EL (cell line): ENCODE data around the gene HOXB7.

Experiments
- DNase-seq: peaks from one replicate; pipeline ENCODE4 v3.0.0-alpha.2; 2016

The HOXB7 gene

DNA sequence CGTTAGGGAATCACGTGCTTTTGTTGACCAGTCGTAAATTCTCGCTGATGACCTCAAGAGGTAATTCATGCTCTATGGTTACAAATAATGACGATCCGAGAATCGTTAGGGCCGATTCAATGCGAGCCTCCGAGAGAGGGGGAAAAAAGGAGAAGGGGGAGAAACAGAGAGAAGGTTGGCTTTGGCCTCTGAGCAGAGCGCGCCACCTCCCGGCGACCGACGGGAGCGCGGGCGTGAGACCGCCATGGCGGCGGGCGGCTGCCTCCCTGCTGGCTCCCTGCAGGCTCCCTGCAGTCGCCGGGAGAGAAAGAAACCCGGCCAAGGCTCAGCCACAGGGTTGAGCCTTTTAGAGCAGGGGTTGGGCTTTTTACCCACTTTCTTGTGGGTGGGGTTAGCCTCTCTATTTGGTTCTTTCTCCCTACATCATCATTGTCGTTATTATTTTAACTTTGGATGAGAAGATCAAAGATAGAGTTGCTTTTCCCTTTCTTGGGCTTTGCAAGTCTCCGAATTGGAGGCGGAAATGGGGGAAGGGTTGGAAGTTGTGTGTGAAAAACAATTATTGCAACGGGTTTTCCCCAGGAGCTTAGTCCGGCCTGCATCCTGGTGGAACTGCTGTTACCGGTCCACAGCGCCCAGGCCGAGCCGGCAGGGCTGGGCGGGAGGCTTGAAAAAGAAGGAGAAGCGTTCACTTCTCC lies 16.8 kb downstream of the HOXB7 start:
- peak; percentile 74 for DNase-seq

GRCh38 chr17:48593126-48593829 lies 17.5 kb downstream of the HOXB7 start, which contains the start of gene HOXB5:
Gene HOXB5, minus strand, starts transcription at chr17:48593779. Its CDS starts 97 bp downstream, at chr17:48593682.
- DNase-seq, result no peak

DNA sequence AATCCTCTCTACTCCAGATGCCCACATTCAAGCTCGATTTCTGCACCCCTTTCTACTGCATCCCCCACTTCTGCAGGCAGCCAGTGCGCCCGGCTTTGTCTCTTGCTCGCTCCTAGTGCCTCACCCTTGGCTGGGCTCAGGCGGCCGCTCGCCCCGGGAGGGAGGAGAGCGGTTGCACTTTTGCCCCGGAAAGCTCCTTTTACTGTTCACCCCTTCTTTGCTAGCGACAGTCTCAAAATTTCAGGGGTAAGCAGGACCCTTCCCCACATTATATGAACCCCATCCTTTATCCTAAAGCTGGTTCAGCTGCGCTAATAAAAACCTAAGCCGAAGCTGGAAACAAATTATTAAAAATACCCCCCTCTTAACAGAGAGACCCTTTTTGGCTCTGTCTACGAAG lies 18.2 kb downstream of the HOXB7 start:
- no peak for DNase-seq

DNA sequence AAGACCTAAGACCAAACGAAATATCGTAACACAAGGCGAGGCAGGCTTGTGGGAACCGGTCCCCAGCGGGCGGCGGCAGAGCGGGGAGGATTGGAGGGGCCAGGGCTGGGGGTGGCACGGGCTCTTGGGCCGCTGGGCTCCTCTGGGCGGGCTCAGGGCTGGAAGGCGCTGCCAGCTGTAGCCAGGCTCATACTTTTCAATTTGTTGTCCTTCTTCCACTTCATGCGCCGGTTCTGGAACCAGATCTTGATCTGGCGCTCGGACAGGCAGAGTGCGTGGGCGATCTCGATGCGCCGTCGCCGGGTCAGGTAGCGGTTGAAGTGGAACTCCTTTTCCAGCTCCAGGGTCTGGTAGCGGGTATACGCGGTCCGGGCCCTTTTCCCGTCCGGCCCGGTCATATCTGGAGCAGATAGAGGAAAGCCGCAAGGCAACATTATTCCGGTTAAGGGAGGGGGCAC lies 18.7 kb downstream of the HOXB7 start:
- DNase-seq, result no peak

GRCh38 chr17:48591255-48592056 lies 19.4 kb downstream of the HOXB7 start:
- DNase-seq, result no peak

DNA sequence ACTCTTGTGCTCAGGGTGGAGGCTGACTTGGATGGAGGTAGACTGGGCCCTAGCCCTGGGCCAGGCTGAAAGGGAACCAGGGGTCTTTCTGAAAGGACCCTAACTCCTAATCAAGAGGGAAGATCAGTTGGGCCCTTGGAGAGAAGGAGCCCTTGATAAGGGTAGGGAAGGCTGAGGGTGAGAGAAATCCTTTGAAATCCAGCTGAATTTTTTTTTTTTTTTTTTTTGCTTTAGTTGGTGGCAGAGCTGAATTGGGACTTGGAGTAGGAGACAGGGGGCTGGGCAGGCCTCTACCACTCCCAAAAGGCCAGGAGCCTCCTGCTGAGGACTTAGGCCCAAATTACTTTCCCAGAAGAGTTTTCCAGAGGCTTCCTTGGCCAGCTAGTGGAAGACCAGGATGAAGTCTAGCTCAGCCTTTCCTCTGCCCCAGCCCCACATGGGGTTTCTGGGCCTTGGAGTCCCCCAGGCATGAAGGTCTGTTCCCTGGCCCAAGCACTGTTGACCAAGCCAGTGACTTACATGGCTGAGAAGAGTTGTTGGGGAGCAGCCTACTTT lies 20.1 kb downstream of the HOXB7 start:
- no peak for DNase-seq

DNA sequence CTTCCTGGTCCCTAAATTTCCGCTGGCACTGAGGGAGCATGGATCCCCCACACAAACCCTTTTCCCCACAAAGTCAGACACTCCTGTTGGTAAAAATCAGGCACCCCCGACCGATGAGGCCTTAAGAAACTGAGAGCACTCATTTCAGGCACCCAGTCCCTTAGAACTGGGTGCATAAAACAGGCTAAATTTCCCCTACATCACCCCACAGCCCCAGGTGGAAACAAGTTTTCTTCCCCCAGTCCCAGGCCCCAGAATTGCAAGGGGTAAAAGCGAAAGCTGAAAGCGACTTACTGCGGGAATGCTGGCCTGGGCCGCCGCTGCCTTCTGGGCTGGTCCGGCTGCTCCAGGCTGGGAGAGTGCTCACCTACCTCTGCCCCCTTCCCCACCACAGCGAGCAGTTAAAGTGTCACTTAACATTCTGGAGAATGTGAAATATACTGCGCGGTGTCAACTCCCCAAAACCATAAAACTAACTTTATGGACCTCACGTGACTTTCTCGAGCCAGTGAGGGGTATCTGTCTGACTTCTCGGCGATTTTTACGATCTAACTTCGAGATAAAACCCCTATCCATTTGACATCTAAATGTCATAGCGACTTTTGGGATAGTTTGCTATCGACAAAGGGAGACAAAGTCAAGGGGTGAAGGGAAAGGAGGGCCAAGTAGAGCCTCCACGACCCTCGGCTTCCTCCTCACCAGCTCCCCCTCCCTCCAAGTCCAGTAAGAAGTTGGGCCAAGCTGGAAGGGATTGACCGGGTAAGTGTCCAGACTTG lies 20.8 kb downstream of the HOXB7 start, which contains the start of gene HOXB3:
Gene HOXB3, minus strand, starts transcription at position 411 of the 776 bp plus-strand sequence. CDS start 37,767 bp downstream, outside the sequence.
- DNase-seq, result no peak

DNA sequence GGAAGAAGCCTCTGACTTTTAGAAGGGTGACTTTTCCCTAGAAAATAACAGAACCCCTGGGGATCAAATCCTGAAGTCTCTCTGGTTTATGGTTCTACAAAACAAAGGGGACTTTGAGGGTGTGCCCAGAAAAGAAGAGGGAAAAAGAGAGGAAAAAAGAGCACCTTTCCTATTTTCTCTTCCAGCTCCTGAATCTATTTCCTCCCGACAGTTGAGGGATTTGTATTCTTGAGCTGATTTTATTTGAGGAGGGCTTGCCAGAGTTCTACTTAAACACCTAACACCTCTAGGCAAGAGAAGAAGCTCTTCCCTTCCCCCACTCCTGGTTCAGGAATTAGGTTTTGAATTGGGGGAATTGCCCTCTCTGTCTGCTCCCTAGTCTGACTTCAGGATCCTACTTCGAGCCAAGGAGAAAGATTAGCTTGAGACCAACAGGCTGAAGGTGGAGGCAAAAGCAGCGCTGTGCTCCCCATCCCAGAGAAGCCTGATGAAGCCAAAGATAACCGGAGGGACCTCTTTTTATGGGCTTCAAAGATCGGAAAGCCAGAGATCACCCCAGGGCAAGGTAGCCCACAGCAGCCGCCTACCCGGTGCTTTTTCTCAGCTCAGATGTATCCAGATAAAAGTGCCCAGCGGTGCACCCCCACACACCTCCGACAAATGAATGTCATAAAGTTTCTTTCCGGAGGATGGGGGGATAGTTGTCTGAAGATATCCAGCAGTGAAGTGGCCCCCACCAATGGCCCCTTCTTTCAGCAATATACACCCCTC lies 21.6 kb downstream of the HOXB7 start:
- no peak for DNase-seq

GRCh38 chr17:48588528-48588927 lies 22.3 kb downstream of the HOXB7 start:
- DNase-seq, result no peak

GRCh38 chr17:48588074-48588415 lies 22.8 kb downstream of the HOXB7 start:
- DNase-seq, result no peak

DNA sequence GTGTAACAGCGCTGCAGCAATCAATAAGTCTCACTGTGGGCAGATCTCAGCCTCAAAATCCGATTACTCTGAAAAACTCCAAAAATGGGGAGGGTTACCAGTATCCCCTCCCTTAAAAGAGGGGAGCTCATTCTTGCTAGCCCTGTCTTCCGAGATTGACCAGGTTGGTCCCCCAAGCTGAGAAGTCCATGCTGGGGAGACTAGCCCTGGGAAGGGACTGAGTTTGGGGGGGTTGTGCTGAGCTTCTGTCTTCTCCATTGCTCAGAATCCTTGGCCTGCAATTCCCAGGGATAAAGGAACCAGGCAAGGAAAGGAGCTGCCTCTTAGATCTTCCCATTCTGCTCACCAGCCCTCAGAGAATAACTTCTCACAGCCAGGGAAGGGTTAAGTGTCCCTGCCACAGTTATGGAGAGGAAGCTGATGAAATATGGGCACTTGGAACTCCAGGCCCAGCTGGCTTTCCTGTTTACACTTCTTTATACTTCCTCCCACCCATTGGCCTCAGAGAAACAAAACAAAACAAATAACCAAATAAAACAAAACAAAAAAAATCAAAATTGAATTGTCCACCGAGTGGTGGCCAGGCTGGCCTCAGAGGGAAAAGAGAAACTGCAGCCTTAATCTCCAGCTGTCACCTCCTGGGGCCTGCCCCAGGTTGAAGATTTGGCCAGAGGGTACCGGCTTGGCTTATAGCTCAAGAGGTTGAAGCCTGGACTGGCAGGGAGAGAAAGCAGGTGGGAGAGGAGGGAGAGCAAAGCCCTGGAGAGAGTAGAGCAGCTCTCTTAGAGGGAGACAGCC lies 23.3 kb downstream of the HOXB7 start:
- DNase-seq, result no peak

DNA sequence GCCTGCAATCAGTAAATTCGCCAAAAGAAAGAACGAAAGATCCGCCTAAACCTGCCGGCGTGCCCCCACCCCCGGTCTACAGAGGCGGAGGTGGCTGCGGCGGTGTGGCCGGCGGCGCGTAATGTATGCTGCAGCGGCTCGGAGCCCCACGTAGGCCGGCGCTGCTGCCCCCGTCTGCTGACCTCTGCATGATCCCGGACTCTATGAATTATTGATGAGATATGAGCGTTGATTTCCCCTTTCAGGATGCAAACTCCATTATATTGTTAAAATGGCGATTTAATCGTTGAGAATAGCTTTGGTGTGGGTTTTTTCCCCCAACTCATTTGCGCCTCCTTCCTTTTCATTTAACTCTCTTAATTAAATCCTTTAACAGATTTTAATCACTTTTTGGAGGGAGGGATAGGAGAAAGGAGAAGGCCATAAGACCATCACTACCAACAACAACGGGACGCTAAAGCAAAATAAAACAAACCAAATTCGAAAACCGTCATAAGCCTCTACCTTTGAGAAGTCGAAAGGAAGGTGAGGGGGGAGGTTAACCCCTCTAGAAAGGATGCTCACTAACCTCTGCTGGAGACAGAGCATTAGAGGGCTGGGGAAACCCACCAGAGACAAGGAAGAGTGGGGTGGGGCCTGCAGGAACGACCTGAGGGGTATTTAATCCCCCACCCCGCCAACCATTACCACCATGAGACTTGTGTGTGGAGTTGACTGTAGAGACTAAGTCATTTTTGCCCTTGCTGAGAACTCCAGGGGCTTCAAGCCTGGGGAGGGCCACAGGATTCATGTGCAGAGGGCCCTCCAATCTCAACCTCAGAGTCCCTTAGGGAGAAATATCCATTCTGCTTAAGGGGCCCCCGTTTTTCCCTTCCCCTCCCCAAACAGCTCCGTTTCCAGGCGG lies 24.2 kb downstream of the HOXB7 start:
- DNase-seq, result no peak

- DNase-seq, result no peak
Observed at GRCh38 chr17:48584223-48584741, 26.5 kb downstream of the HOXB7 start.

- DNase-seq, result no peak
Observed at GRCh38 chr17:48583708-48584222, 27.1 kb downstream of the HOXB7 start.

GRCh38 chr17:48582750-48583069 lies 28.1 kb downstream of the HOXB7 start:
- no peak for DNase-seq

GRCh38 chr17:48579760-48580554 lies 30.9 kb downstream of the HOXB7 start:
- no peak for DNase-seq

DNA sequence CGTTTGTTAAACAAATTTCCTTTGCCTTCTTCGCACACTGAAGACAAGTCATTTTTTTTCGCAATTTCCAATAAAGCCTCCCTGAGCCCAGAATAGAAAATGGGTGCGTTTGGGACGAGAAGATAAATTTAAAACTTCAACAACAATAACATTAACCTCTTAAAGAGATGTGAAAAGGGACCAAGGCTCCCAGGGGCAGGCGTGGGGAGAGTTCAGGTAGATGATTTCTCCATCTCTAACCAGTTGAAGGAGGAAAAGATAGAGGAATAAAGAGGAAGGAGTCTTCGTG lies 31.4 kb downstream of the HOXB7 start:
- DNase-seq, result no peak

- no peak for DNase-seq
Observed at GRCh38 chr17:48578616-48579470, 32.0 kb downstream of the HOXB7 start.
